IPS DF 4.7 (cell line): Measurements from ENCODE around the gene DGKB.

ENCODE experiments used
- DNase-seq: peaks from one replicate; pipeline ENCODE4 v3.0.0-alpha.2; 2013; ENCODE audit warnings: low spot score; ENCODE audit errors: extremely low read depth

Gene DGKB

GRCh38 chr7:14596421-14596820 lies 306.1 kb downstream of the DGKB start:
- no peak for DNase-seq

- no peak for DNase-seq
Observed at GRCh38 chr7:14590206-14590605, 312.3 kb downstream of the DGKB start.

GRCh38 chr7:14585232-14585631 lies 317.3 kb downstream of the DGKB start:
- no peak for DNase-seq

GRCh38 chr7:14583518-14583917 lies 319.0 kb downstream of the DGKB start:
- DNase-seq = no peak

GRCh38 chr7:14582010-14582409 lies 320.5 kb downstream of the DGKB start:
- no peak for DNase-seq

GRCh38 chr7:14579971-14580370 lies 322.6 kb downstream of the DGKB start:
- no peak for DNase-seq

GRCh38 chr7:14576578-14576977 lies 326.0 kb downstream of the DGKB start:
- no peak for DNase-seq

- no peak for DNase-seq
Observed at GRCh38 chr7:14570750-14571607, 331.6 kb downstream of the DGKB start.

- DNase-seq = no peak
Observed at GRCh38 chr7:14552060-14552459, 350.5 kb downstream of the DGKB start.

GRCh38 chr7:14551310-14551709 lies 351.2 kb downstream of the DGKB start:
- DNase-seq = no peak

GRCh38 chr7:14542624-14543023 lies 359.9 kb downstream of the DGKB start:
- no peak for DNase-seq

GRCh38 chr7:14521183-14521582 lies 381.4 kb downstream of the DGKB start:
- DNase-seq = no peak

- no peak for DNase-seq
Observed at GRCh38 chr7:14510268-14510667, 392.3 kb downstream of the DGKB start.

GRCh38 chr7:14507617-14508016 lies 394.9 kb downstream of the DGKB start:
- no peak for DNase-seq

GRCh38 chr7:14505906-14506305 lies 396.6 kb downstream of the DGKB start:
- no peak for DNase-seq

GRCh38 chr7:14504134-14504533 lies 398.4 kb downstream of the DGKB start:
- peak; percentile 5 for DNase-seq

GRCh38 chr7:14503623-14504022 lies 398.9 kb downstream of the DGKB start:
- DNase-seq = no peak

- DNase-seq = no peak
Observed at GRCh38 chr7:14501436-14501835, 401.1 kb downstream of the DGKB start.

GRCh38 chr7:14497390-14497789 lies 405.2 kb downstream of the DGKB start:
- no peak for DNase-seq

GRCh38 chr7:14495633-14496032 lies 406.9 kb downstream of the DGKB start:
- no peak for DNase-seq

- DNase-seq = no peak
Observed at GRCh38 chr7:14487701-14488395, 414.7 kb downstream of the DGKB start.

- DNase-seq = no peak
Observed at GRCh38 chr7:14483663-14484062, 418.9 kb downstream of the DGKB start.

GRCh38 chr7:14480281-14480680 lies 422.3 kb downstream of the DGKB start:
- no peak for DNase-seq
